Measurements from ENCODE around the gene FYB2. TPM values are rescaled to one million over a fixed set of nuclear protein-coding genes. Genes with fewer than 3 reads are reported as not detected.

The FYB2 gene
- total RNA-seq, 1 donor from 2014 or later, result 0.14 TPM

DNA sequence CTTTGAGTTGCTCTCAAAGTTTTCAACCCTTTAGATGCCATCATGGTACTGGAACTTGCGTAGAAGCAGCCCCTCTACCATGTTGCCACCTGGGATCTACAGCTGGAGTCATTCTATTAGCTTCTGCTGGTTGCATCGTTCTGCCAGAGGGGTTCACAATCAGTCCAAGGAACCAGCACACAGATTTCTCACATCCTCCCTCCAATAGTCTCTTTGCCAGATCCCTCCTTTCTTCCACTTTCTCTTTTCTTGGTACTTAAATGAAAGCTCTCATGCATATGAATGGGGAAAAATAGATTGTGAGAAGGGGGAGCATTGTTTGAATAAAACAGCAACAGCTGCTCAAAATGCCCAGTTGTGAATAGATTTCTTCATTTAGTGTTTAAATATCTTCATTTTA is 31.2 kb upstream of the FYB2 start:
- no peaks in the 10 kb centered on the region for H4K20me1 ChIP-seq (ENCODE audit: insufficient read depth, low read length)
- H3K4me2 ChIP-seq (ENCODE audit: low read length), result no peak overlapping the region
- H3K9me3 ChIP-seq (ENCODE audit: insufficient read depth, low read depth, low read length), result no peaks in the 10 kb centered on the region
- no peak overlapping the region for H3K9ac ChIP-seq (ENCODE audit: low read length)
- no peaks in the 10 kb centered on the region for H3K4me1 ChIP-seq (ENCODE audit: insufficient read depth, low read length)
- H3K36me3 ChIP-seq (ENCODE audit: insufficient read depth, low read length), result no peaks in the 10 kb centered on the region
- Mint-ChIP-seq H3K27me3 (ENCODE audit: low read depth, unreplicated experiment) (peaks cover 18% of the 10 kb centered on the region), H3K4me3 (ENCODE audit: unreplicated experiment) (no peak overlapping the region), H3K27ac (ENCODE audit: unreplicated experiment) (no peak overlapping the region), H3K4me1 (ENCODE audit: low read depth, unreplicated experiment) (no peaks in the 10 kb centered on the region), H3K36me3 (ENCODE audit: low read depth, unreplicated experiment) (no peaks in the 10 kb centered on the region), H3K9me3 (ENCODE audit: unreplicated experiment) (peaks cover 5% of the 10 kb centered on the region)
- H3K4me3 ChIP-seq (ENCODE audit: insufficient read depth, low read depth, low read length), result no peak overlapping the region
- DNase-seq (ENCODE audit: low read depth) (no peak), FAIRE-seq (no peak)
- no peak overlapping the region for H3K27ac ChIP-seq (ENCODE audit: low read depth, low read length)
- TF ChIP-seq EZH2 (IDR thresholded peaks at IDR 0.05; ENCODE audit: insufficient read depth, low read length), result no peak
- TF ChIP-seq, protein P1, sequence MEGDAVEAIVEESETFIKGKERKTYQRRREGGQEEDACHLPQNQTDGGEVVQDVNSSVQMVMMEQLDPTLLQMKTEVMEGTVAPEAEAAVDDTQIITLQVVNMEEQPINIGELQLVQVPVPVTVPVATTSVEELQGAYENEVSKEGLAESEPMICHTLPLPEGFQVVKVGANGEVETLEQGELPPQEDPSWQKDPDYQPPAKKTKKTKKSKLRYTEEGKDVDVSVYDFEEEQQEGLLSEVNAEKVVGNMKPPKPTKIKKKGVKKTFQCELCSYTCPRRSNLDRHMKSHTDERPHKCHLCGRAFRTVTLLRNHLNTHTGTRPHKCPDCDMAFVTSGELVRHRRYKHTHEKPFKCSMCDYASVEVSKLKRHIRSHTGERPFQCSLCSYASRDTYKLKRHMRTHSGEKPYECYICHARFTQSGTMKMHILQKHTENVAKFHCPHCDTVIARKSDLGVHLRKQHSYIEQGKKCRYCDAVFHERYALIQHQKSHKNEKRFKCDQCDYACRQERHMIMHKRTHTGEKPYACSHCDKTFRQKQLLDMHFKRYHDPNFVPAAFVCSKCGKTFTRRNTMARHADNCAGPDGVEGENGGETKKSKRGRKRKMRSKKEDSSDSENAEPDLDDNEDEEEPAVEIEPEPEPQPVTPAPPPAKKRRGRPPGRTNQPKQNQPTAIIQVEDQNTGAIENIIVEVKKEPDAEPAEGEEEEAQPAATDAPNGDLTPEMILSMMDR (IDR thresholded peaks at IDR 0.05; ENCODE audit: insufficient read depth, low read depth, low read length), result no peak
- no peaks in the 10 kb centered on the region for H3K79me2 ChIP-seq (ENCODE audit: insufficient read depth, low read length)
- H2AFZ ChIP-seq (ENCODE audit: low read depth, low read length), result no peak overlapping the region
- peaks cover 4% of the 10 kb centered on the region for H3K27me3 ChIP-seq (ENCODE audit: insufficient read depth, low read length)

DNA sequence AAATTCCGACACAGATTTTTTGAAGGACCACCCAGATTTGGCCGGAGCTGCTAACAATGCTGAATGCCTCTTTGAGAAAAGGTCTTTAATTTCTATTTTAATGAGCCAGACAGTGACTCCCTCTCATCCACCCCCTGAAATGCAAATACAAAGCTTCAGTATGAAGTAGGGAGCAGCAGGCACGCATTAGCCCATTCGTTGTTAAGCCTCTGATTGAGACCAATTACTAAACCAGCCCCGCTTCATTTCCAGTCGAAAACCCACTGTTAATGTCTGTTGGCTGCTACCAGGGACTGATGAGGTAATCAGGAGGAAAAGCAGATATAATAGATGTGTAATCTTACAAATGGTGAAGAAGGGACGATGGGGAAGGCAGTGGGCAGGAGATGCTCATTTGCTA is 30.5 kb upstream of the FYB2 start:
- H3K4me3 ChIP-seq (ENCODE audit: insufficient read depth, low read depth, low read length), result no peak overlapping the region
- no peak overlapping the region for H3K4me3 Mint-ChIP-seq (ENCODE audit: unreplicated experiment)
- no peaks in the 10 kb centered on the region for H3K36me3 Mint-ChIP-seq (ENCODE audit: low read depth, unreplicated experiment)
- FAIRE-seq, result no peak
- H3K27me3 ChIP-seq (ENCODE audit: insufficient read depth, low read length), result peaks cover 4% of the 10 kb centered on the region
- no peak for DNase-seq (ENCODE audit: low read depth)
- H3K9ac ChIP-seq (ENCODE audit: low read length), result no peak overlapping the region
- H3K9me3 ChIP-seq (ENCODE audit: insufficient read depth, low read depth, low read length), result no peaks in the 10 kb centered on the region
- H3K27ac Mint-ChIP-seq (ENCODE audit: unreplicated experiment), result no peak overlapping the region
- H3K4me1 ChIP-seq (ENCODE audit: insufficient read depth, low read length), result no peaks in the 10 kb centered on the region
- no peaks in the 10 kb centered on the region for H3K4me1 Mint-ChIP-seq (ENCODE audit: low read depth, unreplicated experiment)
- peaks cover 5% of the 10 kb centered on the region for H3K9me3 Mint-ChIP-seq (ENCODE audit: unreplicated experiment)
- no peaks in the 10 kb centered on the region for H3K79me2 ChIP-seq (ENCODE audit: insufficient read depth, low read length)
- H4K20me1 ChIP-seq (ENCODE audit: insufficient read depth, low read length), result no peaks in the 10 kb centered on the region
- TF ChIP-seq, protein P1 (IDR thresholded peaks at IDR 0.05; ENCODE audit: insufficient read depth, low read depth, low read length), result no peak
- no peak for TF ChIP-seq EZH2 (IDR thresholded peaks at IDR 0.05; ENCODE audit: insufficient read depth, low read length)
- no peak overlapping the region for H3K4me2 ChIP-seq (ENCODE audit: low read length)
- H2AFZ ChIP-seq (ENCODE audit: low read depth, low read length), result no peak overlapping the region
- H3K36me3 ChIP-seq (ENCODE audit: insufficient read depth, low read length), result no peaks in the 10 kb centered on the region
- H3K27me3 Mint-ChIP-seq (ENCODE audit: low read depth, unreplicated experiment), result peaks cover 18% of the 10 kb centered on the region
- no peak overlapping the region for H3K27ac ChIP-seq (ENCODE audit: low read depth, low read length)

DNA sequence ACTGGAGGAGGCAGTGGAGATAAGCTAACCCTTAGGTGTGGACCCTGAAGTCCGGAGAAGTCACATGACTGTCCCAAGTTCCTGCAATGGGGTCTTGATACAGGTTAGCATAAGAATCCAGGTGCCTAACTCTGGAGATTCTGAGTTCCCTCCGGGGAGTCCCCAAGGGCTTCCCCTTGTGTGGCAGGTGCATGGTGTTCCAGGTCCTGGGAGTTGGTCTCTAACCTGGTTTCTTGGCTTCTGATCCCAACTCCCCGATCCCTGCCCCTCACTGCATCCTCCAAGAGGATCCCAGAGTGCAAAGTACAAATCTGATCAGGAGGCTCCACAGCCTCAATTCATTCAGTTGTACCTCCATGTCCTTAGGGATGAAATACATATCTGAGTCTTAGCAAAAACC is 26.1 kb upstream of the FYB2 start:
- no peak for TF ChIP-seq EZH2 (IDR thresholded peaks at IDR 0.05; ENCODE audit: insufficient read depth, low read length)
- TF ChIP-seq, protein P1 (IDR thresholded peaks at IDR 0.05; ENCODE audit: insufficient read depth, low read depth, low read length), result no peak
- Mint-ChIP-seq H3K27ac (ENCODE audit: unreplicated experiment) (no peak overlapping the region), H3K27me3 (ENCODE audit: low read depth, unreplicated experiment) (peaks cover 24% of the 10 kb centered on the region), H3K4me3 (ENCODE audit: unreplicated experiment) (no peak overlapping the region), H3K9me3 (ENCODE audit: unreplicated experiment) (peaks cover 5% of the 10 kb centered on the region), H3K4me1 (ENCODE audit: low read depth, unreplicated experiment) (no peaks in the 10 kb centered on the region), H3K36me3 (ENCODE audit: low read depth, unreplicated experiment) (no peaks in the 10 kb centered on the region)
- no peak overlapping the region for H3K27ac ChIP-seq (ENCODE audit: low read depth, low read length)
- no peaks in the 10 kb centered on the region for H4K20me1 ChIP-seq (ENCODE audit: insufficient read depth, low read length)
- H3K9ac ChIP-seq (ENCODE audit: low read length), result no peak overlapping the region
- no peaks in the 10 kb centered on the region for H3K79me2 ChIP-seq (ENCODE audit: insufficient read depth, low read length)
- no peak overlapping the region for H3K4me3 ChIP-seq (ENCODE audit: insufficient read depth, low read depth, low read length)
- no peaks in the 10 kb centered on the region for H3K36me3 ChIP-seq (ENCODE audit: insufficient read depth, low read length)
- H3K4me1 ChIP-seq (ENCODE audit: insufficient read depth, low read length), result no peaks in the 10 kb centered on the region
- H3K27me3 ChIP-seq (ENCODE audit: insufficient read depth, low read length), result peaks cover 4% of the 10 kb centered on the region
- no peaks in the 10 kb centered on the region for H3K9me3 ChIP-seq (ENCODE audit: insufficient read depth, low read depth, low read length)
- DNase-seq (ENCODE audit: low read depth) (no peak), FAIRE-seq (no peak)
- no peak overlapping the region for H2AFZ ChIP-seq (ENCODE audit: low read depth, low read length)
- no peak overlapping the region for H3K4me2 ChIP-seq (ENCODE audit: low read length)
